Lung (tissue), 12 donors: Measurements from ENCODE around the gene RNF112. TPM values are rescaled to one million over a fixed set of nuclear protein-coding genes. Genes with fewer than 3 reads are reported as not detected.

Experiments used
- ATAC-seq: fragments of 200-7000 bp; cut with Tn5 transposase; one replicate; pipeline ENCODE4 v1.9.1; 2020; ENCODE audit warnings: moderate number of reproducible peaks; ENCODE audit not compliant: insufficient read depth, low FRiP score
- DNase-seq, 3 donors: peaks; one replicate each; pipeline ENCODE4 v3.0.0-alpha.2; 2013 to 2017
- H3K27ac ChIP-seq, 2 donors: one replicate each; pipeline ENCODE4 v1.5.1; 2013; ENCODE audit warnings: mild to moderate bottlenecking in 2 of 2, moderate library complexity in 2 of 2, control low read depth in 1 of 2, inconsistent platforms in 1 of 2, low read depth in 1 of 2, low read length in 1 of 2
- H3K27me3 ChIP-seq, 3 donors: one replicate each; pipeline ENCODE4 v1.5.1; 2013; ENCODE audit warnings: low read length in 2 of 3; ENCODE audit not compliant: control insufficient read depth in 3 of 3, insufficient read depth in 3 of 3
- H3K36me3 ChIP-seq, 4 donors: one replicate each; pipeline ENCODE4 v1.5.1; 2013; ENCODE audit warnings: low read length in 4 of 4, mild to moderate bottlenecking in 1 of 4, moderate library complexity in 1 of 4; ENCODE audit not compliant: control insufficient read depth in 4 of 4, insufficient read depth in 4 of 4
- H3K4me1 ChIP-seq, 5 donors: one replicate each; pipeline ENCODE4 v1.5.1; 2013; ENCODE audit warnings: low read length in 5 of 5, mild to moderate bottlenecking in 2 of 5, moderate library complexity in 1 of 5; ENCODE audit not compliant: control insufficient read depth in 5 of 5, insufficient read depth in 5 of 5
- H3K4me3 ChIP-seq: one replicate; pipeline ENCODE4 v1.5.1; 2013; ENCODE audit warnings: mild to moderate bottlenecking, control low read depth, moderate library complexity
- H3K9ac ChIP-seq, 2 donors: one replicate each; pipeline ENCODE4 v1.5.1; 2013; ENCODE audit warnings: low read length in 2 of 2, control low read depth in 1 of 2; ENCODE audit not compliant: insufficient read depth in 1 of 2
- H3K9me3 ChIP-seq, 4 donors: one replicate each; pipeline ENCODE4 v1.5.1; 2013; ENCODE audit warnings: low read length in 3 of 4, mild to moderate bottlenecking in 1 of 4, moderate library complexity in 1 of 4; ENCODE audit not compliant: control insufficient read depth in 4 of 4, insufficient read depth in 3 of 4
- WGBS, 2 donors: extraction: QIAGEN DNeasy Blood & Tissue Kit; methylation state at CpG; one replicate each; pipeline ENCODE4 v1.1.7; 2013; 5-methylcytosine and 5-hydroxymethylcytosine counted together
- polyA plus RNA-seq, 2 donors: library from polyadenylated mRNA; stranded (reverse); fragments of 200-250 nt; gene quantifications; one replicate each; pipeline ENCODE4 v1.2.1, GENCODE V29; 2013
- total RNA-seq, 2 donors: library from RNA; depleted of rRNA in 1 of 2; stranded (reverse); fragments of >200 nt in 1 of 2; gene quantifications; one replicate each; pipeline ENCODE4 v1.2.1, GENCODE V29; 2014 to 2021
- TF ChIP-seq, protein P1 (sequence below): IDR thresholded peaks from 2 replicates; pipeline ENCODE4 v1.5.1; 2012; ENCODE audit warnings: mild to moderate bottlenecking; ENCODE audit errors: control extremely low read depth, extremely low read depth
- donor health status: control.
- donor health status: control.
- donor health status: Bipolar disorder and iron deficiency.
- donor health status: healthy.
- donor health status: DM: yes; HTN: yes; CAD: no.

Gene RNF112
- total and polyA plus RNA-seq, 4 donors: 2.4 to 6.9 (median 3.3) TPM

- Histone ChIP-seq H3K4me1 (peaks cover 0 to 16% (median 0%) of the 10 kb centered on the region in 5 donors), H3K27me3 (no peaks in the 10 kb centered on the region), H3K36me3 (no peaks in the 10 kb centered on the region), H3K27ac (no peak overlapping the region), H3K4me3 (no peak overlapping the region), H3K9me3 (no peaks in the 10 kb centered on the region), H3K9ac (no peak overlapping the region)
- TF ChIP-seq, protein P1, sequence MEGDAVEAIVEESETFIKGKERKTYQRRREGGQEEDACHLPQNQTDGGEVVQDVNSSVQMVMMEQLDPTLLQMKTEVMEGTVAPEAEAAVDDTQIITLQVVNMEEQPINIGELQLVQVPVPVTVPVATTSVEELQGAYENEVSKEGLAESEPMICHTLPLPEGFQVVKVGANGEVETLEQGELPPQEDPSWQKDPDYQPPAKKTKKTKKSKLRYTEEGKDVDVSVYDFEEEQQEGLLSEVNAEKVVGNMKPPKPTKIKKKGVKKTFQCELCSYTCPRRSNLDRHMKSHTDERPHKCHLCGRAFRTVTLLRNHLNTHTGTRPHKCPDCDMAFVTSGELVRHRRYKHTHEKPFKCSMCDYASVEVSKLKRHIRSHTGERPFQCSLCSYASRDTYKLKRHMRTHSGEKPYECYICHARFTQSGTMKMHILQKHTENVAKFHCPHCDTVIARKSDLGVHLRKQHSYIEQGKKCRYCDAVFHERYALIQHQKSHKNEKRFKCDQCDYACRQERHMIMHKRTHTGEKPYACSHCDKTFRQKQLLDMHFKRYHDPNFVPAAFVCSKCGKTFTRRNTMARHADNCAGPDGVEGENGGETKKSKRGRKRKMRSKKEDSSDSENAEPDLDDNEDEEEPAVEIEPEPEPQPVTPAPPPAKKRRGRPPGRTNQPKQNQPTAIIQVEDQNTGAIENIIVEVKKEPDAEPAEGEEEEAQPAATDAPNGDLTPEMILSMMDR: no peak
- WGBS, 2 donors: 94 to 96% methylated on average over 6 of the region's 6 CpGs
- ATAC-seq (no peak), DNase-seq (no peak)
Observed at GRCh38 chr17:19410091-19410490, 941 bp upstream of the RNF112 start.

- Histone ChIP-seq H3K9me3 (no peaks in the 10 kb centered on the region), H3K27me3 (no peaks in the 10 kb centered on the region), H3K36me3 (no peaks in the 10 kb centered on the region), H3K9ac (no peak overlapping the region), H3K27ac (no peak overlapping the region), H3K4me3 (no peak overlapping the region), H3K4me1 (peaks cover 0 to 16% (median 0%) of the 10 kb centered on the region in 5 donors)
- TF ChIP-seq, protein P1: no peak
- ATAC-seq: no peak
- peak in 1 of 3 donors; percentile 38 for DNase-seq
- whole genome bisulfite sequencing, 2 donors: 68 to 74% methylated on average over 9 of the region's 9 CpGs
Observed at GRCh38 chr17:19411631-19412030, 599 bp downstream of the RNF112 start.

GRCh38 chr17:19412510-19412909 lies 1.5 kb downstream of the RNF112 start:
- no peak overlapping the region for H3K4me3 ChIP-seq
- no peak overlapping the region for H3K9ac ChIP-seq
- ATAC-seq: no peak
- H3K9me3 ChIP-seq: no peaks in the 10 kb centered on the region
- DNase-seq: no peak
- peaks cover 0 to 16% (median 0%) of the 10 kb centered on the region in 5 donors for H3K4me1 ChIP-seq
- H3K27me3 ChIP-seq: no peaks in the 10 kb centered on the region
- TF ChIP-seq, protein P1: no peak
- H3K36me3 ChIP-seq: no peaks in the 10 kb centered on the region
- H3K27ac ChIP-seq: no peak overlapping the region
- WGBS, 2 donors: 84 to 87% methylated on average over 16 of the region's 16 CpGs

- 88 to 90% methylated on average over 10 to 12 of the region's 12 CpGs for WGBS, 2 donors
- TF ChIP-seq, protein P1: no peak
- H3K27me3 ChIP-seq: no peaks in the 10 kb centered on the region
- peaks cover 0 to 16% (median 0%) of the 10 kb centered on the region in 5 donors for H3K4me1 ChIP-seq
- no peak overlapping the region for H3K4me3 ChIP-seq
- H3K9ac ChIP-seq: no peak overlapping the region
- H3K36me3 ChIP-seq: no peaks in the 10 kb centered on the region
- no peak overlapping the region for H3K27ac ChIP-seq
- DNase-seq: no peak
- no peaks in the 10 kb centered on the region for H3K9me3 ChIP-seq
- no peak for ATAC-seq
Observed at GRCh38 chr17:19412984-19413383, 2.0 kb downstream of the RNF112 start.
